Endothelial cell of umbilical vein (primary cell): ENCODE data around the gene SP3. TPM values are rescaled to one million over a fixed set of nuclear protein-coding genes. Genes with fewer than 3 reads are reported as not detected.

Source experiments
- BruUV-seq: library from RNA; stranded (reverse); fragments of 400-500 nt; replicated peaks from 2 replicates; lab custom pipeline; 2021; lab: Mats Ljungman, UMichigan
- CTCF ChIA-PET: fragments of 300-600, 350-600 bp; sonication (Branson Sonifier 250); formaldehyde crosslinking; loops from one replicate; lab custom pipeline; 2021; ENCODE audit warnings: antibody characterized with exemption, inconsistent platforms; lab: Charles Lee
- POLR2A ChIA-PET: fragments of 300-600, 350-600 bp; sonication (Branson Sonifier 250); formaldehyde crosslinking; loops from one replicate; lab custom pipeline; 2021; ENCODE audit warnings: antibody characterized with exemption, inconsistent platforms; lab: Charles Lee
- DNase-seq: peaks from one replicate; pipeline ENCODE4 v3.0.0-alpha.2; 2011; ENCODE audit warnings: low read depth, low spot score
- FAIRE-seq: peaks from 2 replicates; lab custom pipeline; 2011; peaks lifted over from hg19 to GRCh38; lab: Jason Lieb, UNC
- H2AFZ ChIP-seq: 2 replicates; pipeline ENCODE4 v1.6.0; 2012; ENCODE audit warnings: low read depth, low read length, control low read depth, inconsistent platforms
- H3K27ac ChIP-seq: 2 replicates; pipeline ENCODE4 v1.5.1; 2011; ENCODE audit warnings: low read depth, mild to moderate bottlenecking, control low read depth, low read length, moderate library complexity; ENCODE audit not compliant: insufficient read depth
- H3K27me3 ChIP-seq, 2 experiments: 2 replicates each; pipeline versions ENCODE4 v1.6.0 to v1.6.1; 2011; ENCODE audit warnings: low read length in 2 of 2, mixed read lengths in 1 of 2; ENCODE audit not compliant: control insufficient read depth in 2 of 2, insufficient read depth in 2 of 2
- H3K36me3 ChIP-seq, 2 experiments: 2 replicates in 1 of 2; 3 replicates in 1 of 2; pipeline ENCODE4 v1.5.1; 2011; ENCODE audit warnings: low read length in 2 of 2, mild to moderate bottlenecking in 1 of 2, moderate library complexity in 1 of 2; ENCODE audit not compliant: control insufficient read depth in 2 of 2, insufficient read depth in 2 of 2; ENCODE audit errors: extremely low read depth in 1 of 2
- H3K4me1 ChIP-seq: 3 replicates; pipeline ENCODE4 v1.5.1; 2011; ENCODE audit warnings: mild to moderate bottlenecking, low read length; ENCODE audit not compliant: control insufficient read depth, insufficient read depth; ENCODE audit errors: extremely low read depth
- H3K4me2 ChIP-seq: 2 replicates; pipeline ENCODE4 v1.6.1; 2011; ENCODE audit warnings: low read length, control low read depth, mixed read lengths; ENCODE audit not compliant: insufficient read depth
- H3K4me3 ChIP-seq, 3 experiments: fragments of 200-600 bp in 1 of 3; sonication (generic), shearing (Covaris generic) in 1 of 3; replicated peaks in 1 of 3; 2 replicates each; pipeline ENCODE4 v1.5.1; 2011 to 2016; ENCODE audit warnings: control low read depth in 3 of 3, low read length in 3 of 3, mild to moderate bottlenecking in 2 of 3, inconsistent platforms in 1 of 3, low read depth in 1 of 3, moderate library complexity in 1 of 3; ENCODE audit not compliant: insufficient read depth in 1 of 3
- H3K79me2 ChIP-seq: 2 replicates; pipeline ENCODE4 v1.6.0; 2012; ENCODE audit warnings: low read length, inconsistent platforms; ENCODE audit not compliant: control insufficient read depth, insufficient read depth
- H3K9ac ChIP-seq: replicated peaks from 2 replicates; pipeline ENCODE3; 2011; ENCODE audit warnings: low read length, control low read depth; ENCODE audit not compliant: insufficient read depth; ENCODE audit errors: extremely low read depth
- H3K9me1 ChIP-seq: replicated peaks from 3 replicates; pipeline ENCODE4 v1.6.0; 2011; ENCODE audit warnings: mild to moderate bottlenecking, low read length; ENCODE audit not compliant: control insufficient read depth, insufficient read depth; ENCODE audit errors: extremely low read depth
- H3K9me3 ChIP-seq: replicated peaks from 2 replicates; pipeline ENCODE4 v1.5.1; 2012; ENCODE audit warnings: low read length, inconsistent platforms; ENCODE audit not compliant: control insufficient read depth, insufficient read depth
- H4K20me1 ChIP-seq: replicated peaks from 2 replicates; pipeline ENCODE3; 2011; ENCODE audit warnings: mild to moderate bottlenecking, low read length; ENCODE audit not compliant: control insufficient read depth, insufficient read depth; ENCODE audit errors: extremely low read depth
- EZH2 ChIP-seq: IDR thresholded peaks from 2 replicates; pipeline ENCODE4 v1.6.1; 2012; ENCODE audit warnings: borderline replicate concordance, low read depth, mild to moderate bottlenecking, moderate library complexity, low read length, inconsistent platforms; ENCODE audit not compliant: severe bottlenecking
- FOS ChIP-seq: IDR thresholded peaks from 2 replicates; pipeline ENCODE4 v1.6.1; 2011; ENCODE audit warnings: mild to moderate bottlenecking, low read length, moderate library complexity, borderline replicate concordance; ENCODE audit not compliant: insufficient read depth
- GATA2 ChIP-seq: IDR thresholded peaks from 2 replicates; pipeline ENCODE4 v1.7.0; 2011; ENCODE audit warnings: low read depth, mild to moderate bottlenecking, moderate library complexity, mixed read lengths, low read length; ENCODE audit not compliant: insufficient read length, insufficient read depth
- JUN ChIP-seq: IDR thresholded peaks from 2 replicates; pipeline ENCODE4 v1.6.1; 2011; ENCODE audit warnings: borderline replicate concordance, low read depth; ENCODE audit not compliant: insufficient read length, insufficient read depth
- MYC ChIP-seq: IDR thresholded peaks from one replicate; pipeline ENCODE4 v1.6.1; 2011; ENCODE audit warnings: mild to moderate bottlenecking, low read depth, low read length
- POLR2A ChIP-seq: IDR thresholded peaks from 2 replicates; pipeline ENCODE4 v1.6.1; 2012; ENCODE audit warnings: low read depth, mild to moderate bottlenecking, control low read depth, low read length
- POLR2AphosphoS5 ChIP-seq: IDR thresholded peaks from 2 replicates; pipeline ENCODE4 v1.6.1; 2012; ENCODE audit warnings: low read depth, mild to moderate bottlenecking, control low read depth, low read length, moderate library complexity; ENCODE audit not compliant: insufficient read depth
- dilution Hi-C: fragments of 300-500 bp; cut with MboI; formaldehyde crosslinking; loops from one replicate; pipeline ENCODE4 v1.15.0; 2019; ENCODE audit warnings: low sequenced_read_pairs; ENCODE audit not compliant: extremely low pct_ligation_motif_present
- intact Hi-C: fragments of 100-400 bp; cut with micrococcal nuclease; formaldehyde crosslinking; loops from one replicate; pipeline ENCODE4 v1.10.0; 2022
- polyA plus RNA-seq, 4 experiments: library from polyadenylated mRNA; depleted of rRNA in 3 of 4; stranded (reverse) in 3 of 4; unstranded in 1 of 4; fragments of >200 nt; gene quantifications; 2 replicates each; pipeline versions ENCODE4 v1.2.1 to v1.2.3, GENCODE V29; 2011 to 2012; ENCODE audit warnings: missing spikeins in 1 of 4
- total RNA-seq: library from RNA; stranded (reverse); gene quantifications from 2 replicates; pipeline ENCODE4 v1.2.3, GENCODE V29; 2021
- TF ChIP-seq, protein P1 (sequence below), 2 donors: IDR thresholded peaks; 1 replicate in 1 of 2; 2 replicates in 1 of 2; pipeline ENCODE4 v1.5.1; 2011; ENCODE audit warnings: low read length in 2 of 2, mild to moderate bottlenecking in 2 of 2, moderate library complexity in 2 of 2, control low read depth in 1 of 2, inconsistent platforms in 1 of 2, low read depth in 1 of 2; ENCODE audit not compliant: insufficient read depth in 1 of 2; ENCODE audit errors: extremely low read depth in 1 of 2
- TF ChIP-seq, protein P2 (sequence below): IDR thresholded peaks from 2 replicates; pipeline ENCODE4 v1.6.1; 2011; ENCODE audit not compliant: insufficient read depth, insufficient read length

SP3 gene
- total and polyA plus RNA-seq, 2 donors (not counting 3 experiments of a cell fraction or from before 2014, with no cell fraction given) = 23.9 to 59.0 TPM

DNA sequence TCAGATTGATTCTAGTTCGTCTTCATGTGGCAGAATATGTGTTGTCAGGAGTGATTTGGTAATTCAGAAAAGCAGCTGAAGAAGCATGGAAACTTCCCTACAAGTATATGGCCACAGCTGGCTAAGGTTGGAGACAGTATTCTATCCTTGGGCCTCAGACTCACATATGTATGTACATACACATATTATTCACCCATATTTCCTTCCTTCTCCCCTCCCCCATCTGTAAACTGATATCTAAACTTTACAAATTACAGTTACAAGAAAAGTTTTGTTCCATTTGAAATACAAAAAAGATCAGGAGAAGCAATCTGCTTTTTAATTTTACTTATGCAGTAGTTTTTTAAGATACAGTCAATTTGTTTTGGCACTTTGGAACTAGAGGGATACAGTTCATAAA, 3.1 kb downstream of the SP3 start:
- intact Hi-C loops = loop anchor here (2.0 to 5.0 kb wide), 3 partner anchors 15 to 379 kb away; no protein-coding TSS in a partner anchor
- Histone ChIP-seq H3K27ac (peak overlapping the region; percentile 7), H3K4me3 (peak overlapping the region; percentile 70 to 96 (median 87)), H3K9ac (peak overlapping the region; percentile 90), H3K36me3 (no peaks in the 10 kb centered on the region), H2AFZ (no peak overlapping the region), H3K4me2 (peak overlapping the region; percentile 84), H3K9me1 (no peaks in the 10 kb centered on the region), H3K79me2 (peaks cover 65% of the 10 kb centered on the region), H3K27me3 (no peaks in the 10 kb centered on the region), H3K4me1 (peaks cover 19% of the 10 kb centered on the region), H4K20me1 (peaks cover 6% of the 10 kb centered on the region), H3K9me3 (no peaks in the 10 kb centered on the region)
- dilution Hi-C loops = no loop called here
- ChIA-PET POLR2A (no interaction called here), CTCF (interaction anchor here (1.0 to 1.6 kb wide), 4 partner anchors 10 to 379 kb away, joined by 3 to 6 read pairs (median 4); no protein-coding TSS in a partner anchor)
- peak; percentile 50 for DNase-seq
- no TSS peak for BruUV-seq
- FAIRE-seq = peak; percentile 21
- TF ChIP-seq, protein P1, sequence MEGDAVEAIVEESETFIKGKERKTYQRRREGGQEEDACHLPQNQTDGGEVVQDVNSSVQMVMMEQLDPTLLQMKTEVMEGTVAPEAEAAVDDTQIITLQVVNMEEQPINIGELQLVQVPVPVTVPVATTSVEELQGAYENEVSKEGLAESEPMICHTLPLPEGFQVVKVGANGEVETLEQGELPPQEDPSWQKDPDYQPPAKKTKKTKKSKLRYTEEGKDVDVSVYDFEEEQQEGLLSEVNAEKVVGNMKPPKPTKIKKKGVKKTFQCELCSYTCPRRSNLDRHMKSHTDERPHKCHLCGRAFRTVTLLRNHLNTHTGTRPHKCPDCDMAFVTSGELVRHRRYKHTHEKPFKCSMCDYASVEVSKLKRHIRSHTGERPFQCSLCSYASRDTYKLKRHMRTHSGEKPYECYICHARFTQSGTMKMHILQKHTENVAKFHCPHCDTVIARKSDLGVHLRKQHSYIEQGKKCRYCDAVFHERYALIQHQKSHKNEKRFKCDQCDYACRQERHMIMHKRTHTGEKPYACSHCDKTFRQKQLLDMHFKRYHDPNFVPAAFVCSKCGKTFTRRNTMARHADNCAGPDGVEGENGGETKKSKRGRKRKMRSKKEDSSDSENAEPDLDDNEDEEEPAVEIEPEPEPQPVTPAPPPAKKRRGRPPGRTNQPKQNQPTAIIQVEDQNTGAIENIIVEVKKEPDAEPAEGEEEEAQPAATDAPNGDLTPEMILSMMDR (IDR thresholded peaks at IDR 0.05; ENCODE audit: extremely low read depth in 1 of 2, insufficient read depth in 1 of 2, low read depth in 1 of 2, low read length in 2 of 2) = no peak
- TF ChIP-seq, protein P2, sequence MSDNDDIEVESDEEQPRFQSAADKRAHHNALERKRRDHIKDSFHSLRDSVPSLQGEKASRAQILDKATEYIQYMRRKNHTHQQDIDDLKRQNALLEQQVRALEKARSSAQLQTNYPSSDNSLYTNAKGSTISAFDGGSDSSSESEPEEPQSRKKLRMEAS = no peak
- TF ChIP-seq MYC (no peak), POLR2AphosphoS5 (no peak), GATA2 (no peak), JUN (no peak), FOS (no peak), EZH2 (no peak), POLR2A (no peak)
